GM21367 (cell line): ENCODE results near the gene PICALM.
"Not testable (repeated sequence)": the region's sequence is repeated elsewhere in the genome, so short reads cannot be mapped to it uniquely, and the experiment has no call there.

Source experiments
- ATAC-seq: cut with Tn5 transposase; IDR thresholded peaks from one replicate; pipeline ENCODE4 v1.9.1; 2021; ENCODE audit not compliant: unreplicated experiment

The PICALM gene

DNA sequence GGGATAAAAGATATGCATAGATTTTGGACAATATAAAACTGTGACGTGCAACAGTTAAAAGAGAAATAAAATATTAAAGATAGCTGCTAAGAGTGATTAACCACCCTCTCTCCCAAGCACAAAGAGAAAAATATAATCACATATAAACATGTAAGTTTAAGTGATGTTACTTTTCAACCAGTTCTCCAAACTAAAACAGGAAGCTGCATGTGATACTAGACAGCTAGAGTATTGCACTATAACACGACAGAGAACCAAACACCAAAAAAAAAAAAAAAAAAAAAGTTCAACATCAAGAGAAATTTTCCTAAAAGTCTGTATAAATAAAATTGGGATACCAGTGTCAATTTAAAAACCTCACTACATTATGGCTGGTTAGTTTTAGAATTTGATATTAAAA lies 79.1 kb downstream of the PICALM start:
- no peak for ATAC-seq

DNA sequence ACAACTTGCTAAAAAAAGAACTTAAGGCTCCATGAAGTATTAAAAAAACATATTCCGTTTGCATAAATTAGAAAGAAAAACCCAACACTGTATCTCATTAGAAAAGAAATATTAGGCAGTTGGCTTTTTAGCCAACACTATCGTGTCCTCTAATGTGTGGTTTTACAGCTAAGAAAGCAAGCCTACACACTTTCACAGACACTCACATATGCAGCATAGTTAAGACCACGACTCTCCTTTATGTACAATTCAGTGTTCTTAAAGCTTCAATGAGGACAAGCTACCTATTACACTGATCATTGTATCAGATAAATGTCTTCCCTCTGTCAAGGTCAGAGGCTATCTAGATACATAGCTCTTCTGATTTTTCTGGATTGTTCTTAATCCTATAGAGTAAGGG lies 80.1 kb downstream of the PICALM start:
- ATAC-seq = no peak

GRCh38 chr11:85977751-85978160 lies 91.1 kb downstream of the PICALM start:
- no peak for ATAC-seq

DNA sequence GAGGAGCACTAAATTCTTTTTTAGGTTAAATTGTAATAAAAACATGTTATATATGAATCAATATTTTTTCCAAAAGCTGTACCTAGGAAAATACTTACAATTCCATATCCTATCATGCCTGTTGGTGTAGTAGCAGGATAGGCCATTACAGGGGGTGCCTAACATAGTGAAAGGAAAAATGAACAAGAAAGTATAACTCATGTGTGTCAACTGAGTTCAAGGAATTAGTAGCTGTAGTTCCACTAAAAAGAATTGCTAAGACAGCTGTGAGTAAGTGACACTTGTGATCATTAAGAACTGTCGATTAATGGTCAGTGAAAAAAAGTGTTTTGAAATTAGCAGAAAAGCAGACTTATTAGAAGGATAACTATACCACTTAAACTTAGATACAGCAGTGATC lies 92.4 kb downstream of the PICALM start:
- no peak for ATAC-seq

- no peak for ATAC-seq
Observed at GRCh38 chr11:85974122-85974521, 94.8 kb downstream of the PICALM start.

GRCh38 chr11:85970593-85970992 lies 98.3 kb downstream of the PICALM start:
- ATAC-seq = no peak

DNA sequence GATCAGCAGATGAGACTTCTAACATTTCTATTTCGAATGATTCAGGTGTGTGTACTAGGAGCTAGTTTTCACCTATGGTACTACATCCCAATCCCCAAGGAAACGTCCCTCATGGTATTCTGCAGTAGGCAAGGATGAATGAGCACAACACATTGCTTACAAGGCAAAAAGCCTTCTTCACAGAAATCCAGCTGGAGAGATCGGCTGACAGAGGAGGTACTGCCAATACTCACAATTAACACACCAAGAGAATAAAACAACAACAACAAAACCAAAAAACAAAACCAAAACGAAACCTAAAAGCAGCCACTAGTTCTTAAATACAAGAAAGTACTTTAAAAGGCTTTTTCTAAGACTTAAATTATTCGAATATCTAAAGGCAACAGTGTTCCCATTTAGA lies 101.4 kb downstream of the PICALM start:
- no peak for ATAC-seq

DNA sequence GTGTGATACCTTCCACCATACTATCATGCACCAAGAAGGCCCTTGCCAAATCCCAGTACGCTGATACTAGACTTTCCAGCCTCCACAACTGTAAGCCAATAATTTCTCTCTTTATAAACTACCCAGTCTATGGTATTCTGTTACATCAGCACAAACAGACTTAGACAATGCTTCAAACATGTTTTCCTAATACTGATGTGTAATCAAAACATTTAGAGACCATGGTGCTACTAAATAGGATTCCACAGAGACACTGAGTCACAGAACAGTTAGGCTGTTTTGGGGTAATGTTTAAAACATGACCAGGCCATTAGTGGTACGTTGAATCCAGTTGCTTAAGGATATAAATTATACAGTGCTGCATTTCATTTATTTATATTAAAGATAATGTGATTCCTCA lies 103.7 kb downstream of the PICALM start:
- no peak for ATAC-seq

DNA sequence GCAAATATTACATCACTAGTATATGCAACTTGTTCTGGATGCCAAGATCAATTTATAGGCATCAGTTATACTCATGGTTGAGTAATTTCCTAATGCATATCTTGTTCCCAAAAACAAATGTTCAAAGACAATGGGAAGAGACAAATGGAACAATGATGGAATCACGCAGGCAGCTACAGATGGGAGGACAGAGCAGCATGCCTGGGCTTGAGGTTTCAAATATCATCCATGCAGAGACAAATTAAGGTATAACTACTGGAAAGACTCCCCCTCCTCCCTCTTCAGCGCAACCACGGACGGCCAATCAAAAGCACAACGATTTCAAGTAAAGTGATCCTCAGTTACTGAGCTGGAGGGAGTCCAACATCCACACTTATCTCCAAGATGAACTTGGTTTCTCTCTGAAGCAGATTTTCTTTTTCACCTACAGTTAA lies 106.9 kb downstream of the PICALM start:
- no peak for ATAC-seq

- no peak for ATAC-seq
Observed at GRCh38 chr11:85961130-85961529, 107.8 kb downstream of the PICALM start.

DNA sequence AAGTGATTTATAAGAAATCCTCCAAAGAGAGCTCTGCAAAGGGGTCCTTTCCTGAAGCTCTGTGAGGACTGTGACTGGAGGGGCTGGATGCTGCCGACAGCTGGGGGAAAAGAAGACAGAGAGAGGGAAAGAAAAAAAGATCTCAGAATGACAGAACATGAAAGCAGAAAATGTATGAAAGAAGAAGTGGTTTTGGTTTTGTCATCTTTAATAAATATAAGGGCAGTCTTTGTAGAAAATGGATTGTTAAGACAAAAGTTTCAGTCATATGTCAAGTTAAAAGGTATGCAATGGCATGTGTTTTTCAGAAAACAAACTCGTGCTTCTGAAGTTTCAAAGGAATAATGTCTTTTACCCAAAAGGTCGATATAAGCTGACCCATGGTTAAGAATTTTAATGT lies 108.2 kb downstream of the PICALM start:
- no peak for ATAC-seq

- no peak for ATAC-seq
Observed at GRCh38 chr11:85955531-85955930, 113.4 kb downstream of the PICALM start.

DNA sequence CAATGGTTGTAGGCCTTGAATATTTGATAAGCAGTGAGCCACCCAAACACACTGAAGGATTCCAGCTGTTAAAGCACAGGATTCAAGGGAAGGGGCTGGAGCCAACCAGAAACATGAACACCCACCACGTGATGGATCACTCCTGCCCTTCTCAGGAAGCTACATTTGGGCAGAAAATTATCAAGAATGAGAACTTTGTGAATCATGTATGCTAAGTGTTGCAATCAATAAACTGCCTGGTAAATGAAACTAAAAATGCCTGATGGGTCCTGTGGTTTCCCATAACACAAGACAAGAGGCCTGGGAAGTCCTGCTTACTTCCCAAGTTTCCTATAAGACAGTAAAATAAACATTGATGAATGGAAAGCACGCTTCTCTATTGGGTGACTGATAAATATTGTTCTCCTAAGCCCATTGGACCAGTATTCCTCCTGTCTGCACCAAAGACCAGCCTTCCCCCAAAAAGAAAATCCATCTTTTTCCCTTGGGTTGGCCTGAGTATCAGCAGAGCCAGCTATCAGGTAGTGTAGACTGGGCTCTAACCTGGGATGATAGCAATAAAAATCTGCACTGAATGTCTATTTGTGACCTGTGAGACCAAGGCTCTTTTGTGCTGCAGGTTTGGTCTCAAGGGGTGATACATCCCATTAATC lies 115.3 kb downstream of the PICALM start:
- no peak for ATAC-seq

DNA sequence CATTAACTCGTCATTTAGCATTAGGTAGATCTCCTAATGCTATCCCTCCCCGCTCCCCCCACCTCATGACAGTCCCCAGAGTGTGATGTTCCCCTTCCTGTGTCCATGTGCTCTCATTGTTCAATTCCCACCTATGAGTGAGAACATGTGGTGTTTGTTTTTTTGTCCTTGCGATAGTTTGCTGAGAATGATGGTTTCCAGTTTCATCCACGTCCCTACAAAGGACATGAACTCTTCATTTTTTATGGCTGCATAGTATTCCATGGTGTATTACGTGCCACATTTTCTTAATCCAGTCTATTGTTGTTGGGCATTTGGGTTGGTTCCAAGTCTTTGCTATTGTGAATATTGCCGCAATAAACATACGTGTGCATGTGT lies 116.8 kb downstream of the PICALM start:
- ATAC-seq = not testable (repeated sequence)

- no peak for ATAC-seq
Observed at GRCh38 chr11:85951428-85952107, 117.3 kb downstream of the PICALM start.

- ATAC-seq = no peak
Observed at GRCh38 chr11:85951049-85951405, 117.9 kb downstream of the PICALM start.

DNA sequence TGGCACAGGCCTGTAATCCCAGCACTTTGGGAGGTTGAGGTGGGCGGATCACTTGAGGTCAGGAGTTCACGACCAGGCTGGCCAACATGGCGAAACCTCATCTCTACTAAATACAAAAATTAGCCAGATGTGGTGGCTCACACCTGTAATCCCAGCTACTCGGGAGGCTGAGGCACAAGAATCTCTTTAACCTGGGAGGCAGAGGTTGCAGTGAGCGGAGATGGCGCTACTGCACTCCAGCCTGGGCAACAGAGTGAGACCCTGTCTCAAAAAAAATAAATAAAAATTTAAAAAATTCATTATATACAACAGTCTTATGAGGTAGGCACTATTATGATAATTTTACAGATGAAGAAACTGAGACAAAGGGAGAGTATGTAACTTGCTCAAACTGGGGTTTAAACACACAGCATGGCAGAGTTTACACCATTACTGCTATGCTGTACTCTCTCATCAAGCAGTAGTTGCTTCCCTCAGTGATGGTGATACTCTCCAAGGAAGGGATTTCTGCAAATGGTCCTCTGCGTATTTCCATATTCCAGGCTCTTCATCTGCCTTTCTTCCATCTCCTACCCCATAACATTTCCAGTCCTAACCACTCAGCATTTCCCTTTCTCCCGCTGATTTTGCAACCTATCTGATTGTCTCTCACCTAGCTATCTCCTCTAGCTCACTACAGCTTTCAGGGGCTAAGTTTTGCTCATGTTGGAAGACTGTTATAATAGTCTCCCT lies 118.4 kb downstream of the PICALM start:
- ATAC-seq = no peak

DNA sequence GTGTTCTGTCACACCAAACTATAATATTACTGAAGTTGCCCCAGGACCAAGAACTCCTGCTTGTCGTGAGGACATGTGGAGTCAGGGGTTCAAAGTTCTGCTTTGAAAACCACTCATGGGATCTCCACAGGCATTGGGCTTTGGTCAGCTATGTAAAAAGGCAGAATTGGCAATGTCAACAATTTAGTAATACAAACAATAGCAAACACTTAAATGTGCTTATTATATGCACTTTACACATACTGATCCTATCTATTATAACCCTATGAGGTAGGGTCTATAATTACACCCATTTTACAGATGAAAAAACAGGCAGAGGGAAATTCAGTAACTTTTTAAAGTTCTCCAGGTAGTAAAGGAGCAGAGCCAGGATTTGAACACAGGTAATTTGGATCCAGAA lies 119.1 kb downstream of the PICALM start:
- ATAC-seq = no peak

DNA sequence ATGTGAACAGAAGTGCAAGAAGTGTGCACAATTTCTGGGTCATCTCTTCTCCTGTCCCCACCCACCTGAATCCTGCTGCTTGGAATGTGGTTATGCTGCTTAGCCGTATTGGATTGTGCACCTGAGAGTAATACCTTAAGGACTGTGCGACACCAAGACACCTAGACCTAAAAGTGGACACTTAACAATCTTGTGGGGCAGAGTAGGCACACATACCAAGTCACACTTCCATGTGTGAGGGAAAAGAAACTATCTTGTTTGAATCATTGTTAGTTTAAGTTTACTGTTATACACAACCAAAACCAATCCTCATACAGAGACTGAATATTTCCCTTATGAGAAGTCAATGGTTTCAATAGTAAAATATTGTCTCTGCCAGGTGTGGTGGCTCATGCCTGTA lies 120.0 kb downstream of the PICALM start:
- ATAC-seq = peak; percentile 43

- no peak for ATAC-seq
Observed at GRCh38 chr11:85947431-85948272, 121.2 kb downstream of the PICALM start.

GRCh38 chr11:85946221-85946620 lies 122.7 kb downstream of the PICALM start:
- no peak for ATAC-seq
